ENCODE measurements around the gene DZIP1.

Gene DZIP1

DNA sequence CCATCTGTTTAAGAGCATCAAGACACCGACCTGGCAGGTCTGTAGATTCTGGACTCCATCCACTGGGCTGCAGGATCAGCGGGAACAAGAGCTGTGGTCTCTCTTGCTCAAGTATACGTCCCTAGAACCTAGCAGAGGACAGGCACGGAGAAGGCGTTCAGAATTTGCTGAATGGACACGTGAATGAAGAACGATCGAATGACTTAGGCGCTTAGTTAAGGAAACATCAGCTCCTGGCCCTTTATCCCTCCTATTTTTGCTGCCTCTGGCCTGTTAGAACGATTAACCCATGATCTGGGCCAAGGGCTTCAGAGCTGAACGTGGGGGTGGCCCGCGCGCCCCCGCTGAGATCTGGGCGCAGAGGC, 953 bp downstream of the DZIP1 start:
- no peak for DNase-seq

DNA sequence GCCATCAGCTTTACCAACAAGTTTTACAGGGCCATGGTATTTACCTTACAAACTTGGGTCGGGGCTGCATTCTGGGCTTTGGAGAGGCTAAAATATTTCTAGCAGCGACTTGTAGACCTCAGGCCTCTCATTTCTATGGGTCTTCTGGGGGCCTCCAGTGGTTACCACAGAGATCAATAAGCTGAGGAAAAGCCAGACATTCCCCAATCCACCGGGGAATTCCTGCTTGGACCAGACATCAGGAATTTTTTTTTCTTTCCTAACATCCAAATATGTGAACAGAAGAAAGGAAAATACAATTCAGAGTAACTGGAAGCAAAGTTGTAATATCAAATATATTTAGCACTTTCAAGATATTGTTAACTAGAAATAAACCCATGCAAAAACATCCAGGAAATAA, 1.5 kb downstream of the DZIP1 start:
- no peak for DNase-seq

DNA sequence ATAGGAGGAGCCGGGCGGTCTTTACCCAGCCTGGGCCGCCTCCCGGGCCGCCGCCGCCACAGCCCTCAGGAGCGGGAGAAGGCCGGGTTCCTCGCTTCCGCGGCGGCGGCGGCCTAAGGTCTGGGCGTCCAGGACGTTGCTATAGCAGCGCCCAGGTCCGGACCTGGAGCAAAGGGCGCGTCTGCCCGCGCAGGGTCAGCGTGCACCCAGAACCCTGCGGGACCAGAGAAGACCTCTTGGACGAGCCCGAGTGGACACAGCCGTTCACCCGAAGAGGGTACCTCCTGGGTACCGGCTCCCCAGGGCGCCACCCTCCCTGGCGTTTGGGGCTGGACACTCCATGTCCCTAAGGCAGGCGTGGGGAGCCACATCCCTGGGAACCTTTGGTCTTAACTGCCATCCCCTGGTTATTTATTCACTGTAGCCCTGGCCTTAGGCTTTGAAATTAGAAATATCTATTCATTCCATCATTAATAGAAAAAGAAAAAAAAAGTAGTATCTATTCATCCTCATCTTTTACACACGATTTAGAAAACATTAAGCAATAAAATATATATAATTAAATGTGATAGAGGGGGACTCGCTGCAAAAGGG, 2.4 kb downstream of the DZIP1 start:
- DNase-seq, result peak; percentile 26

DNA sequence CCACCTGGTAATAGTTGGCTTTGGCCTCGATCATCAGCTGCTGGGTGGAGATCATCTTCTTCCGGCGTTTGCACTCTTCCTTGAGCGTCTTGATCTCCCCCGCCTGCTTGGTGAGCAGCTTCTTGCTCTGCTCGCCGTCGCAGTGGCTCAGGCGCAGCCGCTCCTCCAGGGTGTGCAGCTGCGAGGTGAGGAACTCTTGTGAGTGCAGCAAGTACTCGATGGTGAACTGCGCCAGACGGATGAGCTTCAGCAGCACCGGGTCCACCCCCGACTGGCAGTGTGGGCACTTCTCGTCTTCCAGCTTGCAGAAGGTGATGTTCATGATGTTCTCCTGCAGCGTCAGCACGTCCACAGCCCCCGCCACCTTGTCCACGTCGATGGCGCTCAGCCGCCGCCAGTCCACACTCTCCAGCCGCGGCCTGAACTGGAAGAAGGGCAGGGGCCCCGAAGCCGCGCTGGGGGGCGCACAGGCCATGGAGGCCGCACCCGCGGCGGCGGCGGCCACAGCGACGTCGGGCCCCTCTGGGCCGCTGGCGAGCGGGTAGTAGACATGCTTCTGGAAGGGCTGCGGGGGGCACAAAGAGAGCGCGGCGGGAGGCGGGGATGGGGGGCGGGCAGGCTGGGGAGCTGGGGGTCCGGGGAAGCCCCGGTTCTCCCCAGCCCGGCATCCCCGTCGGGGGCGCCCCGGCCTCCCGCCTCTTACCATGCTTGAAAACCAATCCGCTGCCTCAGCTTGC, 3.0 kb downstream of the DZIP1 start:
- no peak for DNase-seq

DNA sequence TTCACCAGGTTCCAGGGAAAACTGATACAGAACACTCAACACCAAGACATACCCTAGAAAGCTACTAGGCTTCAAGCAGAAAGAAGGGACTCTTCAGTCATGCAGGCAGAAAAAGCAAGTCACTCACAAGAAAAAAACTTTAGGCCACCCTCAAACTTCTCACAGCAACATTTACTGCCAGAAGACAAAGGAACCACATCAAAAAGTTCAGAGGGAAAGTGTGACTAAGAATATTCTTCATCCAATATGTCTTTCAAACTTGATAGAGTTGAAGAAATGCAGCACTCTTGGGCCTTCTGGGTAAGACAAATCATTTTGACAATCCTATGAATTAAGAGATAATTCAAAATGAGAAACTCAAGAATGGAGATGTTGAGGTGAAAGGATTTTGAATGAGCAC, 7.7 kb downstream of the DZIP1 start:
- DNase-seq, result no peak

DNA sequence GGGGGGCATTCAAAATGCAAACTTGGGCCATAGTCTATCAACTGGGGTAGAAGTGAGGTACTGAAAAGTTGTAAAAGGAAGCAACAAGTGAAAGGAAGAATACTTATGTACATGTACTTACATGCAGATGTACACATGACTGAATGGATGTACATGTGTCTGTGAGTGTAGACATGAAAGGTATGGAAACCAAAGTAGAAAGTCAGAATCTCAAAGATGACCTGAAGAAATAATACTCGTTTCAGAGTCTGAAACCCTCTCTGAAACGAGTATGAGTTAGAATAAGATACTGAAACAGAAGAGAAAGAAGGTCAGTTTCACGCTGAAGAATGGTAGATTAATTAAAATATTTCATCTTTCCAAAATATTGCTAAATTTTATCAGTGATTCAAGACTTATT, 13.9 kb downstream of the DZIP1 start:
- DNase-seq, result no peak

DNA sequence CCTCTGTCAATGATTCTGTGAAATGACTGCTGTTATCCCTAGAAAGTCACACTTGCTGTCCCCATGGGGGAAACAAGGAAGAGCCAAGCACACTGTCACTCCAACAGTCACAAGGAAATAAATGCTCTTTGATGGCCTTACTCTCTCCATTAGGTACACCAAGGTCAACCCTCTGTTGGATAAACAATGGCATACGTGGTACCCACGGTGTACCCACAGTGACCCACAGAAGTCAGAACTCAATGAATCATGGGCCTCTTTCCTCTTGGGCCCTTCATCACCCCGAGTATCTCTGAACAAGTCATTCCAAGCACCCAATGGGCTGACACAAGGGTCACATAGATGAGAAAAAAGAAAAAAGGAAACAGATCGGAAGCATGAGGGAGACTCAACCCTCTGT, 15.4 kb downstream of the DZIP1 start:
- DNase-seq, result no peak

DNA sequence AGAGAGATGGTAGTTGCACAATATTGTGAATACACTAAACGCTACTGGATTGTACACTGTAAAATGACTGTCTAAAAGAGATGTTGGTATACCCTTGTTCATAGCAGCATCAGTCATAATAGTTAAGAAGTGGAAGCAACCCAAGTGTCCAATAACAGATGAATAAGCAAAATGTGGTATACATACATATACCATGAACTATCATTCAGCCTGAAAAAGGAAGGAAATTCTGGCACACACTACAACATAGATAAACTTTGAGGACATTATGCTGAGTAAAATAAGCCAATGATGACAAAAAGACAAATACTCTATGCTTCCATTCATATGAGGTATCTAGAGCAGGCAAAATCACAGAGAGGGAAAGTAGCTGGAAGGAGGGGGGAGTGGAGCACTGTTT, 16.0 kb downstream of the DZIP1 start:
- no peak for DNase-seq

DNA sequence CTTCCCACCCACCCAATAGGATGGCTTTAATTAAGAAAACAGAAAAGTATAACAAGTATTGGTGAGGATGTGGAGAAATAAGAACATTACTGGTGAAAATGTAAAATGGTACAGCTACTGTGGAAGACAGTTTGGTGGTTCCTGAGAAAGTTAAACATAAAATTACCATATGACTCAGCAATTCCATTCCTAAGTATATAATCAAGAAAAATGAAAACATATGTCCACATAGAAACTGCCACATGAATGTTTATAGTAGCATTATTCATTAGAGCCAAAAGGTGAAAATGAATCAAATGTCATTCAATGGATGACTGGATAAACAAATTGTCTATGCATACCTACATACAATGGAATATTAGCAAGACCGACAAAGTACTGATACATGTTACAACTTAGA, 16.9 kb downstream of the DZIP1 start:
- DNase-seq, result no peak

DNA sequence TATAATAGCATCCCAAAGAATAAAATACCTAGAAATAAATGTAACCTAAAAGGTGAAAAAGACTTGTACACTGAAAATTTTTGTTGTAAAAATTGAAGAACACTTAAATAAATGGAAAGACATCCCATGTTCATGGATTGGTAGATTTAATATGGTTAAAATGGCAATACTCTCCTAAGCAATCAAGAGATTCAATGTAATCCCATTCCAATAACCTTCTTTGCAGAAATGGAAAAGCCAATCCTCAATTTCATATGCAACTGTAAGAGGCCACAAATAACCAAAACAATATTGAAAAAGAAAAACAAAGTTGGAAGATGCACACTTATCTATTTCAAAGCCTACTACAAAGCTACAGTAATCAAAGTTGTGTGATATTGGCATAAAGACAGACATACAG, 17.7 kb downstream of the DZIP1 start:
- no peak for DNase-seq

DNA sequence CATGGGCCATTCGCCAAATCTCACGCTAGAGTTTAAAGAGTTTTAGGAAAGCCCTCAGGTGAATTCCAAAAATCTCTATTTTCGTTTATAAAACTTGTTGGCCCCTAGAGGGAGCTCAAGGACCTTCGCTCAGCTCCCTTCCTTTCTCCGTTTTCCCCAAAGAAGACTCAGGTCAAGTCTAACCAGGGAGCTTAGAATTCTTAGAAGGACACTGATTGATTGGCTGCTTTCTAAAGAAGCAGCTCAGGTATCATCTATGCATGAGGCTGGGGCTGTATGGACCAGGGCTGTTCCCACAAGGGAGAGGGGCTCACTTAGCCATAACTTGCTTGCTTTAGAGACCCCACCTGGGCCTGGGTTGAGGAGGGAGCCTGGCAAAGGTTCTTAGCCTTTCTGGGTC, 20.5 kb downstream of the DZIP1 start:
- peak; percentile 9 for DNase-seq

DNA sequence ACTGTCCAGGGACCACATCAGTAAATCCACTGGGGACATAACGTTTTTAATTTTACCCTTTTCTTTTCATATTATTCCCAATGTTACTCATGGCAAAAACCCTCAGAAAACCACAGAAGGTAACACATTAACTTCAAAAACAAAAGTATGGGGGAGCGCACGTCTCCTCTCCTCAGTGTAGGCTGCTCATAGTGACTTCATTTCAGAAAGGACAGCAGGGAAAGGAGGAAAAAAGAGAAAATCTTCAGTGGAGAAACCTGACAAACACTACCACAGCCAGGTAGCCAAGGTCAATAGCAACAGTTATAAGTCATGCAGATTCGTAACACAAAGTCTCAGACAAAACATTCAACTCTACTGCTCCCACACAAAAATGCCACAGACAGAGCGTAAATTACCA, 21.4 kb downstream of the DZIP1 start:
- no peak for DNase-seq

DNA sequence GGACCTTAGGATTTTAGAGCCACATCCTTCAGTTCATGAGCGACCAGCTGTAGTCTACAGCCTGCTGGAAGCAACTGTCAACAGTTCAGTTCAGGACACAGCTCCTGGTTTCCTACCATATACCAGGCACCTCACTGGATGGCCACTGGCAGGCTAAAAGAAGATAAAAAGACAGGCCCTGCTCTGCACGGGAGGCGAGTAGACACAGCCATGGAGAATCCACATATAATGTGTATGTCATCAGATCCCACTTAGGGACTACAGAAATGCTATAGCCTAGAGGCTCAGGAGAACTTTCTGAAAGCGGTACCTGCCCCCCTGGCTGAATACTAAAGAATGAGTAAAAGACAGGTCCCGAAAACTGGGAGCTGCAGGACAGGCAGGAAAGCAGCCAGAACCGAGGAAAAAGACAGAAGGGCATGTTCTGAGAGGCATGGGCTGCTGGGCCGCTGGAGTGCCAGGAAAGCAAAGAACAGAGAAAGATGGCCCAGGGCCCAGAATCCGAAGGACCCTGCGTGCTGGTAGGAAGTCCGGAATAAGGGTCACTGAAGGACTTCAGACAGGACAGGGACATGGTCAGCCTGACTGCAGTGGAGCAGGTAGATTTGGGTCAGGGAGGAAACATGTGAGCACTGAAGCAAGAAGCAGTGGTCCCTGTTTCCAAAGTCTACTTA, 23.5 kb downstream of the DZIP1 start:
- DNase-seq, result no peak

DNA sequence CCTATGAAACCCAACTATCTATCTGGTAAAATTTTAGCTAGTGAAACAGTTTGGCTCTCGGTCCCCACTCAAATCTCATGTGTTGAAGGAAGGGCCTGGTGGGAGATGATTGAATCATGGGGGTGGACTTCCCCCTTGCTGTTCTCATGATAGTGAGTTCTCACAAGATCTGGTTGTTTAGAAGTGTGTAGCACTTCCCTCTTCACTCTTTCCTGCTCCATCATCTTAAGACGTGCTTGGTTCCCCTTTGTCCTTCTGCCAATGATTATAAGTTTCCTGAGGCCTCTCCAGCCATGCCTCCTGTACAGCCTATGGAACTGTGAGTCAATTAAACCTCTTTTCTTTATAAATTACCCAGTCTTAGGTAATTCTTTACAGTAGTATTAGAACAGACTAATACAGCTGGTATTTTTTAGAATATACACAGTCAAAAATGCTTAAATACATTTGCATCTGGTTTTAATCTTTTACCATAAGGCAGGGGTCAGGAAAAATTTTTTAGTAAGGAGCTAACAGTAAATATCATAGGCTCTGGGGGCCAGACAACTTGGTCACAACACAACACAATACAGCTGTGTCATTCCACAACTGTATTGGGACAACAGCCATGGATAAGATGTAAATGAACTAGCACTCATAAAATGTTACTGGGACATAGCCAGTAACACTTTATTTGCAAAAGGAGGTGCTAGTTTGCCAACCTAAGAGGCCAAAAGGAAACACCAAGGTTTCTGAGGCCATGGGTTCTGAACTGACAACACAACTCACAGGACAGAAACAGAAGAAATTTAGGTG, 24.3 kb downstream of the DZIP1 start:
- DNase-seq, result no peak

DNA sequence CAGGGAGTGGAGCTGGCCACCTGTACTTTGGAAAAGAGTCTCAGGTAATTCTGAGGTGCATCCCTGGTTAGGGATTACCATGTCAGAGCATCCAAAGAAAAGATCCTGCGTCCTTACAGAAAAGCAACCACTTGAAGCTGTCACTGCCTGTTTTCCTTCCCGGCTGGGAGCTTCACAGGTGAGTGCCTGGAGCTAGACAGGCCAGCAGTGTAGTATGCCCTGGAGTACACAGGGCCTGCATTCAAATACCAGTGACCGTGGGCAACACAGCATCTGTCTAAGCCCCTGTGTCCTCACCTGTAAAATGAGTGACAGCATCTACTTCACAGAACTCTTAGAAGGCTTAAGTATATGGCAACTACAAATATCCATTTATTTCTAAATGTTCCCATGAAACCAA, 29.0 kb downstream of the DZIP1 start:
- DNase-seq, result no peak

DNA sequence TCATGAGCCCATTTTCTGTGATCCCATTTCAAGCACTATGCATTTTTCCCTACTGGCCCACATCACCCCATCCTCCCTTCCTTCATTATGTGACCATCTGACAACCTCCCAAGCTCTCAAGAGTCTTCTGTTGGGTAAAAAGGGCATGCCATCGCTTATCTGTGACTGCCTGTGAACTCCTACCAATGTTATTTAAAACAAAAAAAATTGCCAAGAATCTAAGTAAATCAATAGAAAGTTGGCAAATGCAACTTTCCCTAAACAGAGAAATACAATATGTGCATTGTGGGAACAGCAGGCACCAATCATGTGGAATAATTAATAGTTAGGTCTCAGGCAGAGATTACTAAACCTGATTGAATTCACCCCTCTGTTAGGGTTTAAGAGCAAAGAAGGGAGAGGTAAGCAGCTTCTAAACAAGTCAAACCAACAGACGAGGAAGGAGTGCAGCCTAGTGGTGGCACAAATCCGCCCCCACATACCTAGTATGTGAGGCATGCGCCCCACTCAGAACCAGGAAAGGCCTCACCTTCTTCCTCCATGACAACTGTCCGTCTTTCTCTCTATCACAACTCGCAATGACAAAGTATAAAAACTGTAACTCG, 29.8 kb downstream of the DZIP1 start:
- no peak for DNase-seq

DNA sequence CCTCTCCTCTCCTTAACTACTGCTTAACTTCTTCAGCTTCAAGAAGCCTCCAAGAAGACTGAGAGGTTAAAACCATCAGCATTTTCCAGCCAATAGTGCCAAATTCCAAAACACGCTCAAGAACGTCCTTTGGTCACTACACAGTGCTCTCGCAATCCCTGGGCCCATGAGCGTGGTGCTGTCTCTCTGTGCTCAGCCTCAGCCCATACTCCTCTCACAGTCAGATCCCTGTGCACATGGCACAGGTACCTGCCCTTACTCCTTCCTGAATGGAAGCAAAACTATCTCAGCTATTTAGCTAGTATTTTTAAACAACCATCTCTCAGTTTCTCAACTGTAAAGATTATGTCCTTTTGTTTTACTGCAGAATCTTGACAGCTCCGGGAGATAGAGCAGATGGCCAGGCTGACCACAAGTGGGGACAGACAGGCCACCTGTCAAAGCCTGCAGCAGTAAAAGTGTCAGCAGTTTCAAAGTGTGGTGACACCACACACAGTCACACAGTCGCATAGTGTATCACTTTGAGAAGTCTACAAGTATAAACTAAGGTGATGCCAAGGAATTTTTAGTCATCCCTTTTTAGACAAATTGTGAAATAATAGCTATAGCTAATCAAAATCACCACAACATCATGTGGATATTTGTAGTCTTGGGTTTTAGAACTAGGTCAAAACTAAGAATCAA, 35.7 kb downstream of the DZIP1 start:
- DNase-seq, result no peak

DNA sequence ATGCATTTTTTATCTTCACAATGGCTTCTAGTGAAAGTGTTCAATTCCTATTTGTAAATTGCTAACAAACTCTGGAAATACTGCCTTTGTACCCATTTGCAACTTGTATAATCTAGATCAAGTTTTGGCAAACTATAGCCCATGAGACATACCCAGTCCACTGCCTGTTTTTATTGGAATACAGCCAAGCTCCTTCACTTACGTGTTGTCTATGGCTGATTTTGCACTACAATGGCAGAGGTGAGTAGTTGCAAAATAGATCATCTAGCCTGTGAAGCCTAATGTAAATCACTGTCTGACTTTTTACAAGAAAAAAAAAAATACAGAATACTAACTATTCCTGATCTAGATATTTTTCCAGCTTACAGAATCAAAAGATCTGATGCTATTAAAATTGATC, 37.1 kb downstream of the DZIP1 start:
- DNase-seq, result no peak

DNA sequence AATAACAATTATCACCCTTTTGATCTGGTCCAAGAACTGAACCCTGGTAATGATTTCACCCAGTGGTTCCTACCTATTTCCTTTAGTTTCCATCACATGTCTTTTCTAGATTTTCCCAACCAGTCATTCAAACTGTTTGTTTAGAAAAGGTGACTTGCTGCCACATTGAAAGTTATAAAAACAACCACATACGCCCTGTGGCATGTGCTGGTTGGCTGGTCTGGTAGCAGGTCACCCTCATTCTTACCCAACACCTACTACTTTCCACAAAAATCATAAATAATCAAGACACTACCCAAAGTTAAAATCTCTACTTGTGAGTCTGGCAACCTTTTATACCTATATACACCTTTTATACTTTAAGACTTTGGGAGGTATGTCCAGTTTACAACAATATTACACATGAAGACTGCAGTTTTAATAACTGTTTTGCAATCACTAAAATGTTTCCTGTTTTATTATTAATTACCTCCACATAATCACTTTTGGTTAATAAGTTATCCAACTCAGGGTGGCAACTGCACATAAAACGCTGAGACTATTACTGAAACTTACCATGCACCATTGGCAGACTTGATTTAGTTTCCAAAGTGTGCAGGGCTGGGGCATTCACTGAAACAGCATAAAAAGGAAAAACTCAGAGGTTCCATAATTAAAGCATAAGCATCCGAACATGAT, 38.9 kb downstream of the DZIP1 start:
- no peak for DNase-seq

DNA sequence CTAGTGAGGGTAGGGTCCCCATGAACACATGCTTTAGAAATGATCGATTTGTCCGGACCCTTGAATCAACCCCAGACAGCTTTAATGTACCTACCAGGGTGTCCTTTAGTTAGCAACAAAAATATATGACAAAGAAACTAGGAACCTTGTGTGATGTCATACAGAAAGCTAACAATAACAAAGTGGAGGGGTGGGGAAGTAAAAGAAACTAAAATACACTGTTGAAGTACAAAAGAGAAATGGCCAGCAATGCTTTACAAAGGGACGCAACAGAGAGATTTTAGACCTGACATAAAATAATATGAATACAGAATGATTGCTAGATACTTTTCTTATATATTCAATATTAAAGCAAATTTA, 40.0 kb downstream of the DZIP1 start:
- no peak for DNase-seq

DNA sequence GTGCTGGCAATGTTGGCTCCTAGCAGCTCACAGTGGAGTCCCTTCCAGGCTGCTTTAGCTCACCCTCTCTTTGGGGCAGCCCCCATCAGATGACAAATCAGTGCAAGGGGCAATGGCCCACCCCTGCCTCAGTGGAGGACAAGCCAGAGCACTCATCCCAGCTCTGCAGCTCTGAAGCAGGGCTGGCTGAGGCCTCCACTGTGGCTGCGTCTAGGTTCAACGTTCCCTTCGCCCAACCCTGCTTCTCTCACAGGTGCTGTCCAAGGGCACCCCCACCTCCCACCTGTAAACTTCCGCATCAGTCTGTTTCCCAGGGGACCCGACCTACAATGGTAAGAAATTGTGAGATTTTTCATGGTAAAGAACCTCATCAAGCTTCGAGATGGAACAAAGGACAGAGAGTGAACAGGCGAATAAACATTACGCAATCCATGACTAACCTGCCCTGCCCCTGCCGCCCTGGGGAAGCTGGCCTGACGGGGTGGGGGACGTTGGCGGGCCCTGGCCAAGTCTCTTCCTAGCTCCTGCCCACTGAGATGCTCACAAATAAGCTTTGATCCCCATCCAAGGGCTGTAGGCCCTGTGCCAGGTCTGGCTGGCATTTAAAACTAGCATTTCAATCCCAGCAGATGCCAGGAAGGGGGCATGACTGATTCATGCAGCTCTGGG, 40.5 kb downstream of the DZIP1 start:
- no peak for DNase-seq

DNA sequence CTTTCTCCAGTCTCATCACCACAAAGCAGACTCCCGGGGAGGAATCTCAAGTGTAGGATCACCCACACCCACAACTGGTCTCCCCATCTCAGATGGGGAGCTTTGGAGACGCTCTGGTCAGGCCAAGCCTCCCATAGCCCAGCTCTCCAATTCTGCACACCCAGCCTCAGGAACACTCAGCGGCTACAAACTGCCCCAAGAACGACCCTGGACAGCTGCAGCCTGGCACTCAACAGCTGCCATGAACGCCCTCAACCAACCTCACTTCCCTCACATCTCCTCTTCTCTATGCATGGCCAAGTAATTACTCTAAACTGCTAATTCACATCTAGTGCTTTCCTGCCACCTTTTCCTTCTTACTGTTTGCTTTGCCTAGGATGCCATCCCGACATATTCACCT, 42.6 kb downstream of the DZIP1 start:
- DNase-seq, result no peak

Data from activated CD4-positive, alpha-beta T cell treated with anti-CD3 and anti-CD28 coated beads for 48 hours (primary cell).